Ishikawa (cell line): ENCODE data around the gene C11orf68.

ENCODE experiments used
- CEBPB ChIP-seq: IDR thresholded peaks from 2 replicates; pipeline ENCODE4 v1.6.1; 2012
- EGR1 ChIP-seq: IDR thresholded peaks from 2 replicates; pipeline ENCODE4 v1.6.1; 2012
- FOXM1 ChIP-seq: IDR thresholded peaks from 2 replicates; pipeline ENCODE4 v1.6.1; 2012; ENCODE audit warnings: low read depth, borderline replicate concordance
- NFIC ChIP-seq: IDR thresholded peaks from 2 replicates; pipeline ENCODE4 v1.6.1; 2012
- RAD21 ChIP-seq: IDR thresholded peaks from 2 replicates; pipeline ENCODE4 v1.6.1; 2012; ENCODE audit warnings: low read depth
- TAF1 ChIP-seq: IDR thresholded peaks from 2 replicates; pipeline ENCODE4 v1.6.1; 2012; ENCODE audit warnings: low read depth, mild to moderate bottlenecking
- TCF12 ChIP-seq: IDR thresholded peaks from 2 replicates; pipeline ENCODE4 v1.6.1; 2012; ENCODE audit warnings: low read depth
- TEAD4 ChIP-seq: IDR thresholded peaks from 2 replicates; pipeline ENCODE4 v1.6.1; 2012
- YY1 ChIP-seq: IDR thresholded peaks from 2 replicates; pipeline ENCODE4 v1.6.1; 2012; ENCODE audit warnings: low read depth
- ZBTB7A ChIP-seq: IDR thresholded peaks from 2 replicates; pipeline ENCODE4 v1.6.1; 2012; ENCODE audit warnings: low read depth
- TF ChIP-seq, protein P1 (sequence below): IDR thresholded peaks from 2 replicates; pipeline ENCODE4 v1.6.1; 2012; ENCODE audit warnings: low read depth, mild to moderate bottlenecking
- TF ChIP-seq, protein P2 (sequence below): IDR thresholded peaks from 2 replicates; pipeline ENCODE4 v1.6.1; 2012
- TF ChIP-seq, protein P3 (sequence below): IDR thresholded peaks from 2 replicates; pipeline ENCODE4 v1.6.1; 2012

C11orf68 gene

DNA sequence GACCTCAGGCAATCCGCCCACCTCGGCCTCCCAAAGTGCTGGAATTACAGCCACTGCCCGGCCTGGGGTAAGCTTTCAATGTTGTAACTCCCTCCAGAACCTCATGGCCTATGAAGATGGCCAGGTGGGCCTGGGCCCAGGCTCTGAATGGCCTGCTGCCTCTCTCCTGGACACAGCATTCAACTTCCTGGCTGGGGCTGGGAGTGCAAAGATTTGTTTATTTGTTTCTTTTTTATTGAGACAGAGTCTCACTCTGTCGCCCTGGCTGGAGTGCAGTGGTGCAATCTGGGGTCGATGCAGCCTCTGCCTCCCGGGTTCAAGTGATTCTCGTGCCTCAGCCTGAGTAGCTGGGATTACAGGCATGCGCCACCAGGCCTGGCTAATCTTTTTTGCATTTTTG lies 25.9 kb upstream of the C11orf68 start:
- TF ChIP-seq TEAD4 (no peak), ZBTB7A (no peak), NFIC (no peak), RAD21 (no peak), EGR1 (no peak), CEBPB (no peak)
- TF ChIP-seq, protein P1, sequence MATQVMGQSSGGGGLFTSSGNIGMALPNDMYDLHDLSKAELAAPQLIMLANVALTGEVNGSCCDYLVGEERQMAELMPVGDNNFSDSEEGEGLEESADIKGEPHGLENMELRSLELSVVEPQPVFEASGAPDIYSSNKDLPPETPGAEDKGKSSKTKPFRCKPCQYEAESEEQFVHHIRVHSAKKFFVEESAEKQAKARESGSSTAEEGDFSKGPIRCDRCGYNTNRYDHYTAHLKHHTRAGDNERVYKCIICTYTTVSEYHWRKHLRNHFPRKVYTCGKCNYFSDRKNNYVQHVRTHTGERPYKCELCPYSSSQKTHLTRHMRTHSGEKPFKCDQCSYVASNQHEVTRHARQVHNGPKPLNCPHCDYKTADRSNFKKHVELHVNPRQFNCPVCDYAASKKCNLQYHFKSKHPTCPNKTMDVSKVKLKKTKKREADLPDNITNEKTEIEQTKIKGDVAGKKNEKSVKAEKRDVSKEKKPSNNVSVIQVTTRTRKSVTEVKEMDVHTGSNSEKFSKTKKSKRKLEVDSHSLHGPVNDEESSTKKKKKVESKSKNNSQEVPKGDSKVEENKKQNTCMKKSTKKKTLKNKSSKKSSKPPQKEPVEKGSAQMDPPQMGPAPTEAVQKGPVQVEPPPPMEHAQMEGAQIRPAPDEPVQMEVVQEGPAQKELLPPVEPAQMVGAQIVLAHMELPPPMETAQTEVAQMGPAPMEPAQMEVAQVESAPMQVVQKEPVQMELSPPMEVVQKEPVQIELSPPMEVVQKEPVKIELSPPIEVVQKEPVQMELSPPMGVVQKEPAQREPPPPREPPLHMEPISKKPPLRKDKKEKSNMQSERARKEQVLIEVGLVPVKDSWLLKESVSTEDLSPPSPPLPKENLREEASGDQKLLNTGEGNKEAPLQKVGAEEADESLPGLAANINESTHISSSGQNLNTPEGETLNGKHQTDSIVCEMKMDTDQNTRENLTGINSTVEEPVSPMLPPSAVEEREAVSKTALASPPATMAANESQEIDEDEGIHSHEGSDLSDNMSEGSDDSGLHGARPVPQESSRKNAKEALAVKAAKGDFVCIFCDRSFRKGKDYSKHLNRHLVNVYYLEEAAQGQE = no peak
- TF ChIP-seq, protein P2, sequence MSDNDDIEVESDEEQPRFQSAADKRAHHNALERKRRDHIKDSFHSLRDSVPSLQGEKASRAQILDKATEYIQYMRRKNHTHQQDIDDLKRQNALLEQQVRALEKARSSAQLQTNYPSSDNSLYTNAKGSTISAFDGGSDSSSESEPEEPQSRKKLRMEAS = no peak

DNA sequence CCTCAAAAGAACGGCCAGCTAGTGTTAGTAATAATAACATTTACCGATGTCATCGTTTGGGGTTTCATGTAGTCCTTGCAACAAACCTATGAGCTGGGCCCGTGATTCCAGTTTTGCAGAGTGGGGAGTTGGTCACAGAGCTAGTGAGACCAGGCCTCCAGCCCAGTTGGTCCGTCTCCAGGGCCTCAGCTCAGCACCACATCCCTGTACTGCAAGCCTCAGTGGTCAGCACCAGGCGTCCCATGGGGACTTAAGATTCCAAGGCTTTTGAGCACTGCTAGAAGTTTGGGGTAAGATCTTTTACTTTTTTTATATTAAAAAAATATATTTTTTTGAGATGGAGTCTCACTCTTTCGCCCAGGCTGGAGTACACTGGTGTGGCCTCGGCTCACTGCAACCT lies 25.3 kb upstream of the C11orf68 start:
- TF ChIP-seq, protein P1 = no peak

DNA sequence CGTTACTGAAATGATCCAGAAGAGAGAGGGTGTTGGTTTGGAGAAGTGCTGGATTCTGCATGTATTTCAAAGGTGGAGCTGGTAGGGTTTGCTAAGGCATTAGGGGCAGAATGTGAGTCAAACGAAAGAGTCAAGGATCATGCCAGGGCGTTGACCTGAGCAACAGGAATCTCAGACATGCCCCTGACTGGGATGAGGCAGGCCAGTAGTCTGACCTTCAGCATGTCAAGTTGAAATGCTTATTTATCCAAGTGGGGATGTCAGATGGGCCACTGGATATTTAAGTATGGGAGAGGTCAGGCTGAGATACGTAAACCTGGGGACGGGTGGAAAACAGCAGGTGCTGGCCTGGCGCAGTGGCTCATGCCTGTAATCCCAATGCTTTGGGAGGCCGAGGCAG lies 23.7 kb upstream of the C11orf68 start:
- TF ChIP-seq, protein P2 = no peak
- no peak for TF ChIP-seq YY1
- TF ChIP-seq ZBTB7A = no peak
- no peak for TF ChIP-seq RAD21
- no peak for TF ChIP-seq FOXM1
- TF ChIP-seq, protein P1 = no peak
- TF ChIP-seq, protein P3, sequence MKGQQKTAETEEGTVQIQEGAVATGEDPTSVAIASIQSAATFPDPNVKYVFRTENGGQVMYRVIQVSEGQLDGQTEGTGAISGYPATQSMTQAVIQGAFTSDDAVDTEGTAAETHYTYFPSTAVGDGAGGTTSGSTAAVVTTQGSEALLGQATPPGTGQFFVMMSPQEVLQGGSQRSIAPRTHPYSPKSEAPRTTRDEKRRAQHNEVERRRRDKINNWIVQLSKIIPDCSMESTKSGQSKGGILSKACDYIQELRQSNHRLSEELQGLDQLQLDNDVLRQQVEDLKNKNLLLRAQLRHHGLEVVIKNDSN = no peak

DNA sequence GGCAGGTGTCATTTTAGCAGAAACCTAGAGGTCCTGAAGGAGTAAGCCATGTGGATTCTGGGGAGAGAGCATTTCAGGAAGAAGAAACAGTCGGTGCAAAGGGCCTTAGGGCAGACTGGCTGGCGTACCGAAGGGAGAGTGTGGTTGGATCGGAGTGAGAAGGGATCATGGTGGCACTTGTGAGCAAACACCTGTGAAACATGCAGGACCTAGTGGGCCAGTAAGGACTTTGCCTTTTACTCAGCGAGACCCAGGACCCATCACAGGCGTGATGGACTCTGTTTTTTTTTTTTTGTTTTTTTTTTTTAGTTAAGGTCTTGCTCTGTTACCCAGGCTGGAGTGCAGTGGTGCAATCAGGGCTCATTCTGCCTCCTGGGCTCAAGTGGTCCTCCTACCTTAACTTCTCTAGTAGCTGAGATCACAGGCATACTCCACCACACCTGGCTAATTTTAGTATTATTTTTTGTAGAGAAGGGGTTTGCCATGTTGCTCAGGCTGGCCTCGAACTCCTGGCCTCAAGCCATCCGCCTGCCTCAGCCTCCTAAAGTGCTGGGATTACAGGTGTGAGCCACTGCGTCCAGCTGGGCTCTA lies 23.0 kb upstream of the C11orf68 start:
- TF ChIP-seq, protein P1 = no peak

GRCh38 chr11:65937766-65938165 lies 18.9 kb upstream of the C11orf68 start:
- no peak for TF ChIP-seq RAD21
- TF ChIP-seq YY1 = no peak
- TF ChIP-seq TCF12 = no peak
- no peak for TF ChIP-seq TAF1
- TF ChIP-seq EGR1 = no peak
- TF ChIP-seq, protein P3 = no peak
